GM19328 (cell line): ENCODE data around the gene ENPP5.
"Not testable (repeated sequence)": the region's sequence is repeated elsewhere in the genome, so short reads cannot be mapped to it uniquely, and the experiment has no call there.

Experiments used
- ATAC-seq: cut with Tn5 transposase; IDR thresholded peaks from one replicate; pipeline ENCODE4 v1.9.1; 2021; ENCODE audit warnings: mild to moderate bottlenecking, moderate library complexity; ENCODE audit not compliant: unreplicated experiment

The ENPP5 gene

GRCh38 chr6:46175976-46176375 lies 5.2 kb upstream of the ENPP5 start:
- ATAC-seq: peak; percentile 46

GRCh38 chr6:46175446-46175845 lies 4.7 kb upstream of the ENPP5 start:
- ATAC-seq: peak; percentile 48

- ATAC-seq: no peak
These were observed 4.1 kb upstream of the ENPP5 start for GRCh38 chr6:46174904-46175303.

- ATAC-seq: no peak
These were observed 1.4 kb upstream of the ENPP5 start for GRCh38 chr6:46172176-46172575.

GRCh38 chr6:46160102-46160501 lies 10.7 kb downstream of the ENPP5 start:
- ATAC-seq: no peak

- ATAC-seq: no peak
These were observed 11.6 kb downstream of the ENPP5 start for GRCh38 chr6:46159229-46159628.

- ATAC-seq: no peak
These were observed 14.1 kb downstream of the ENPP5 start for GRCh38 chr6:46156701-46157100.

GRCh38 chr6:46149066-46149465 lies 21.7 kb downstream of the ENPP5 start:
- not testable (repeated sequence) for ATAC-seq

GRCh38 chr6:46144270-46144669 lies 26.5 kb downstream of the ENPP5 start:
- no peak for ATAC-seq

- peak; percentile 67 for ATAC-seq
These were observed 32.5 kb downstream of the ENPP5 start for GRCh38 chr6:46138281-46138680.

GRCh38 chr6:46137387-46137786 lies 33.4 kb downstream of the ENPP5 start:
- ATAC-seq: no peak

GRCh38 chr6:46136831-46137230 lies 33.9 kb downstream of the ENPP5 start:
- ATAC-seq: no peak

GRCh38 chr6:46135176-46135575 lies 35.6 kb downstream of the ENPP5 start:
- ATAC-seq: no peak

GRCh38 chr6:46134216-46134615 lies 36.6 kb downstream of the ENPP5 start:
- ATAC-seq: no peak

GRCh38 chr6:46131291-46131690 lies 39.5 kb downstream of the ENPP5 start:
- not testable (repeated sequence) for ATAC-seq

GRCh38 chr6:46130666-46131065 lies 40.1 kb downstream of the ENPP5 start:
- no peak for ATAC-seq

GRCh38 chr6:46129629-46130511 lies 40.9 kb downstream of the ENPP5 start, which contains the start of gene ENPP4:
Gene ENPP4 (plus strand): TSS chr6:46129989. CDS start chr6:46139584, 9,595 bp downstream.
- peak; percentile 98 for ATAC-seq

GRCh38 chr6:46129291-46129628 lies 41.5 kb downstream of the ENPP5 start:
- peak; percentile 4 for ATAC-seq

- ATAC-seq: no peak
These were observed 42.3 kb downstream of the ENPP5 start for GRCh38 chr6:46128476-46128875.

- not testable (repeated sequence) for ATAC-seq
These were observed 51.1 kb downstream of the ENPP5 start for GRCh38 chr6:46119679-46120078.

- ATAC-seq: no peak
These were observed 51.9 kb downstream of the ENPP5 start for GRCh38 chr6:46118836-46119235.

- ATAC-seq: no peak
These were observed 52.6 kb downstream of the ENPP5 start for GRCh38 chr6:46118157-46118556.

- ATAC-seq: no peak
These were observed 54.5 kb downstream of the ENPP5 start for GRCh38 chr6:46116289-46116688.
